ENCODE results near the gene CHD6. TPM values are rescaled to one million over a fixed set of nuclear protein-coding genes. Genes with fewer than 3 reads are reported as not detected.

CHD6 gene
- total RNA-seq, 5 donors from 2014 or later (not counting 1 experiment from before 2014, with no cell fraction given): 68.4 to 105 (median 74.9) TPM

DNA sequence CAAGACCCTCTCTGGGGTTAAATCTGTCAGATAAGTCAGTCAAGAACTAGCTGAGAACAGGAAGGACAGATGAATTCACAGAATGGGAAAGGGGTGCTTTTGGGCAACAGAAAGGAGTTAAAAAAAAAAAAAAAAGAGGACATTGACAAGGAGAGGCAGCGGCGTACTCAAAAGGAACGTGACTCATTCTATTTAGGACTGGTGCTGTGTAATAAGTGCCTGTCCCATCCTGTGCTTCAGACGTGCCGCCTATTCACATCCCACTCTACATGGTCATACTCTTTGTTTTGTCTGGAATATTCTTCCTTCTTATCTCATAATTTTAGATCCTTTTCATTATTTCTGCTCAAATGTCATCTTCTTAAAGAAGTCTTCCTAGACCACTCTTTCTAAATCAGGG lies 150.5 kb downstream of the CHD6 start:
- 100% methylated on average over 2 of the region's 5 CpGs for WGBS (ENCODE audit: insufficient coverage)

DNA sequence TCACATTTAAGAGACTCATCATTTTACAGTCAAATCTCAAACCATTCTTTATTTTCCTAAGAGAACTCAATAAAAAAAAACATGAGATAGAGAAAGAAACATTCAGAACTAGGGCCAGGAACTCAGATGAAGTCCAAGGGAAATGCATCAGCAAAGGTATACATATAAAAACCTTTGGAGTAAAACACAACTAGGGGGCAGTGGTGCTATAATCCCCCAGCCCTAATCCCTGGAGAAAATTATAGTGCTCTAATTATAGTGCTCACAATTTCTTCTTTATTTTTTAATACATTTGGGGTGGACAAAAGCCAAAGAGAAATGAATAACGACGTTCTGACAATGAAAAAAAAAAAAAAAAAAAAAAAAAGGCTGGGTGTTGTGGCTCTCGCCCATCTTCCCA lies 151.0 kb downstream of the CHD6 start:
- peaks cover 83% of the 10 kb centered on the region for H3K36me3 Mint-ChIP-seq
- Histone ChIP-seq H3K36me3 (ENCODE audit: control insufficient read depth in 2 of 2, extremely low read depth in 1 of 2, insufficient read depth in 1 of 2, low read length in 1 of 2) (peaks cover 12 to 39% of the 10 kb centered on the region in 2 donors), H3K27me3 (replicated peaks in 1 of 2; ENCODE audit: control insufficient read depth in 2 of 2, extremely low read depth in 1 of 2, insufficient read depth in 2 of 2, low read length in 1 of 2) (no peaks in the 10 kb centered on the region), H3K4me1 (ENCODE audit: control insufficient read depth in 1 of 2, extremely low read depth in 1 of 2, insufficient read depth in 2 of 2, low read length in 2 of 2) (no peaks in the 10 kb centered on the region), H3K4me3 (ENCODE audit: control insufficient read depth in 1 of 2, extremely low read depth in 1 of 2, low read length in 1 of 2) (no peak overlapping the region), H3K9me3 (peaks cover 2% of the 10 kb centered on the region), H3K27ac (ENCODE audit: low read length) (no peak overlapping the region)
- no peaks in the 10 kb centered on the region for H3K4me1 Mint-ChIP-seq
- ChIA-PET CTCF (no interaction called here), POLR2A (no interaction called here)
- no CpG with 5 or more reads among the region's 3 CpGs for WGBS (ENCODE audit: insufficient coverage)
- H3K27me3 Mint-ChIP-seq: no peaks in the 10 kb centered on the region
- ATAC-seq (replicated peaks in 1 of 4): no peak
- DNase-seq: no peak
- no peak overlapping the region for H3K4me3 Mint-ChIP-seq
- peak overlapping the region in 1 of 2 donors; percentile 7 for H3K27ac Mint-ChIP-seq
- peaks cover 0 to 4% (median 0%) of the 10 kb centered on the region in 3 donors for H3K9me3 Mint-ChIP-seq

More for the DNA sequence above, 150.5 kb downstream of the CHD6 start:
- H3K4me1 ChIP-seq (ENCODE audit: control insufficient read depth in 1 of 2, extremely low read depth in 1 of 2, insufficient read depth in 2 of 2, low read length in 2 of 2): no peaks in the 10 kb centered on the region
- ATAC-seq (replicated peaks in 1 of 4) (no peak), DNase-seq (no peak)
- peaks cover 0 to 4% (median 0%) of the 10 kb centered on the region in 3 donors for H3K9me3 Mint-ChIP-seq
- no peaks in the 10 kb centered on the region for H3K27me3 ChIP-seq (replicated peaks in 1 of 2; ENCODE audit: control insufficient read depth in 2 of 2, extremely low read depth in 1 of 2, insufficient read depth in 2 of 2, low read length in 1 of 2)
- H3K36me3 ChIP-seq (ENCODE audit: control insufficient read depth in 2 of 2, extremely low read depth in 1 of 2, insufficient read depth in 1 of 2, low read length in 1 of 2): peaks cover 12 to 44% of the 10 kb centered on the region in 2 donors
- H3K4me1 Mint-ChIP-seq: no peaks in the 10 kb centered on the region
- peaks cover 83% of the 10 kb centered on the region for H3K36me3 Mint-ChIP-seq
- peaks cover 2% of the 10 kb centered on the region for H3K9me3 ChIP-seq
- H3K4me3 ChIP-seq (ENCODE audit: control insufficient read depth in 1 of 2, extremely low read depth in 1 of 2, low read length in 1 of 2): no peak overlapping the region
- no peaks in the 10 kb centered on the region for H3K27me3 Mint-ChIP-seq
- POLR2A ChIA-PET: no interaction called here
- H3K27ac Mint-ChIP-seq: no peak overlapping the region
- H3K27ac ChIP-seq (ENCODE audit: low read length): no peak overlapping the region
- no peak overlapping the region for H3K4me3 Mint-ChIP-seq
- CTCF ChIA-PET: no interaction called here

DNA sequence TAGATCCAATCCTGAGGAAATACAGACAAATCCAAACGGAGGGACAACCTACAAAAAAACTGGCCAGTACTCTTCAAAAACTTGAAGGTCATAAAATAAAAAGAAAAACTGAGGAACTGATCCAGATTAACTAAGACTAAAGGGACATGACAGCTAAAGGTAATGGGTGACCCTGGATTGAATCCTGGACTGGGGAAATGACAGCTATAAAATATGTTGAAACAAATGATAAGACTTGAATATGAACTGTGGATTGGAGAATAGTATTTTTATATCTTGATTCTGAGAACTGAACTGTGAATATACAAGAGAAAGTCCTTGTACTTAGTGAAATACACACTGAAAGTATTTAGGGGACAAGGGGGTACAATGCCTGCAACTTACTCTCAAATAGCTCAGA lies 154.6 kb downstream of the CHD6 start:
- Histone ChIP-seq H3K27me3 (replicated peaks in 1 of 2; ENCODE audit: control insufficient read depth in 2 of 2, extremely low read depth in 1 of 2, insufficient read depth in 2 of 2, low read length in 1 of 2) (no peaks in the 10 kb centered on the region), H3K27ac (ENCODE audit: low read length) (no peak overlapping the region), H3K4me1 (ENCODE audit: control insufficient read depth in 1 of 2, extremely low read depth in 1 of 2, insufficient read depth in 2 of 2, low read length in 2 of 2) (no peaks in the 10 kb centered on the region), H3K9me3 (peaks cover 2% of the 10 kb centered on the region), H3K4me3 (ENCODE audit: control insufficient read depth in 1 of 2, extremely low read depth in 1 of 2, low read length in 1 of 2) (no peak overlapping the region), H3K36me3 (ENCODE audit: control insufficient read depth in 2 of 2, extremely low read depth in 1 of 2, insufficient read depth in 1 of 2, low read length in 1 of 2) (peaks cover 9 to 13% of the 10 kb centered on the region in 2 donors)
- ChIA-PET POLR2A (no interaction called here), CTCF (no interaction called here)
- Mint-ChIP-seq H3K27ac (no peak overlapping the region), H3K4me3 (no peak overlapping the region), H3K4me1 (no peaks in the 10 kb centered on the region), H3K9me3 (peaks cover 0 to 4% (median 0%) of the 10 kb centered on the region in 3 donors), H3K36me3 (peaks cover 76% of the 10 kb centered on the region), H3K27me3 (no peaks in the 10 kb centered on the region)
- DNase-seq (no peak), ATAC-seq (replicated peaks in 1 of 4) (no peak)
- 100% methylated on average over 1 of the region's 1 CpG for WGBS (ENCODE audit: insufficient coverage)

GRCh38 chr20:41462372-41463161 lies 155.6 kb downstream of the CHD6 start:
- H3K9me3 Mint-ChIP-seq: peaks cover 0 to 4% (median 0%) of the 10 kb centered on the region in 3 donors
- H3K4me3 ChIP-seq (ENCODE audit: control insufficient read depth in 1 of 2, extremely low read depth in 1 of 2, low read length in 1 of 2): no peak overlapping the region
- H3K4me1 ChIP-seq (ENCODE audit: control insufficient read depth in 1 of 2, extremely low read depth in 1 of 2, insufficient read depth in 2 of 2, low read length in 2 of 2): no peaks in the 10 kb centered on the region
- peaks cover 71% of the 10 kb centered on the region for H3K36me3 Mint-ChIP-seq
- no peaks in the 10 kb centered on the region for H3K4me1 Mint-ChIP-seq
- no peak for ATAC-seq (replicated peaks in 1 of 4)
- ChIA-PET POLR2A (no interaction called here), CTCF (no interaction called here)
- no peak overlapping the region for H3K4me3 Mint-ChIP-seq
- no peak overlapping the region for H3K27ac Mint-ChIP-seq
- no peaks in the 10 kb centered on the region for H3K27me3 Mint-ChIP-seq
- peaks cover 4 to 10% of the 10 kb centered on the region in 2 donors for H3K36me3 ChIP-seq (ENCODE audit: control insufficient read depth in 2 of 2, extremely low read depth in 1 of 2, insufficient read depth in 1 of 2, low read length in 1 of 2)
- no peaks in the 10 kb centered on the region for H3K27me3 ChIP-seq (replicated peaks in 1 of 2; ENCODE audit: control insufficient read depth in 2 of 2, extremely low read depth in 1 of 2, insufficient read depth in 2 of 2, low read length in 1 of 2)
- peaks cover 2% of the 10 kb centered on the region for H3K9me3 ChIP-seq
- no peak for DNase-seq
- no CpG with 5 or more reads among the region's 6 CpGs for WGBS (ENCODE audit: insufficient coverage)
- no peak overlapping the region for H3K27ac ChIP-seq (ENCODE audit: low read length)

- Mint-ChIP-seq H3K4me1 (no peaks in the 10 kb centered on the region), H3K9me3 (no peaks in the 10 kb centered on the region), H3K27me3 (no peaks in the 10 kb centered on the region), H3K4me3 (no peak overlapping the region), H3K36me3 (peaks cover 66% of the 10 kb centered on the region), H3K27ac (no peak overlapping the region)
- H3K27me3 ChIP-seq (replicated peaks in 1 of 2; ENCODE audit: control insufficient read depth in 2 of 2, extremely low read depth in 1 of 2, insufficient read depth in 2 of 2, low read length in 1 of 2): no peaks in the 10 kb centered on the region
- no peak for DNase-seq
- ATAC-seq (replicated peaks in 1 of 4): no peak
- ChIA-PET POLR2A (no interaction called here), CTCF (no interaction called here)
- H3K27ac ChIP-seq (ENCODE audit: low read length): no peak overlapping the region
- no peak overlapping the region for H3K4me3 ChIP-seq (ENCODE audit: control insufficient read depth in 1 of 2, extremely low read depth in 1 of 2, low read length in 1 of 2)
- WGBS (ENCODE audit: insufficient coverage): 83% methylated on average over 2 of the region's 2 CpGs
- no peaks in the 10 kb centered on the region for H3K4me1 ChIP-seq (ENCODE audit: control insufficient read depth in 1 of 2, extremely low read depth in 1 of 2, insufficient read depth in 2 of 2, low read length in 2 of 2)
- no peaks in the 10 kb centered on the region for H3K9me3 ChIP-seq
- peaks cover 7 to 40% of the 10 kb centered on the region in 2 donors for H3K36me3 ChIP-seq (ENCODE audit: control insufficient read depth in 2 of 2, extremely low read depth in 1 of 2, insufficient read depth in 1 of 2, low read length in 1 of 2)
Observed at GRCh38 chr20:41458761-41459160, 159.4 kb downstream of the CHD6 start.

DNA sequence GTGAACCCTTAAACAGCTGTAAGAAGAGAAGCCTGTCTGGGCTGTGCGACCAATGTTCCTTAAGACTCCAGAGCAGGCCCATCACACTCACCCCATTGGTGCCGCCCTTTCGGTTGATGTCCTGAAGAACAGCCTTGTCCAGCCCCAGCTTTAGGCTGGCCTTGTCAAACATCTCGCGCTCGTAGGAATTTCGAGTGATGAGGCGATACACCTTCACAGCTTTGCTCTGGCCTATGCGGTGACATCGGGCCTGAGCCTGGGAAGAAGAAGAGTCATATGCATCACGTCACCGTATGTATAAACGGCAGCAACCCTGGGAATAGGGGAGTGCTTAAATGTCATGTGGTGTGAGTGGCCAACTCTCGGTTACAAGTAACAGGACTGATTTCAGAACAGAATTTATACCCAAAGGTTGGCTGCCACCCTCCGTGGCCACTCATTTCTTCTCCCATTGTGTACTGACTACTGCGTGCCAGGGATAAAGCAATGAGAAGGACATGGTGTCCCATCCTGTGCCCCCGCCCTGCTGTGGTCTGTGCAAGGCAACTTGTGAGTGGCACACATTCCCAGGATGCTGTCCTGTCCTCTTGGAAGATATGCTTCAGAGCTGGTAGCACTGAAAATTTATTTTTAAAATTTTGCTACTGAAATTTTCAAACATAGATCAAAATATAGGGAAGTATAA lies 160.9 kb downstream of the CHD6 start:
- H3K36me3 ChIP-seq (ENCODE audit: control insufficient read depth in 2 of 2, extremely low read depth in 1 of 2, insufficient read depth in 1 of 2, low read length in 1 of 2): peaks cover 21 to 52% of the 10 kb centered on the region in 2 donors
- H3K27ac Mint-ChIP-seq: no peak overlapping the region
- H3K4me3 ChIP-seq (ENCODE audit: control insufficient read depth in 1 of 2, extremely low read depth in 1 of 2, low read length in 1 of 2): no peak overlapping the region
- no peak overlapping the region for H3K27ac ChIP-seq (ENCODE audit: low read length)
- no peaks in the 10 kb centered on the region for H3K4me1 ChIP-seq (ENCODE audit: control insufficient read depth in 1 of 2, extremely low read depth in 1 of 2, insufficient read depth in 2 of 2, low read length in 2 of 2)
- no peak for DNase-seq
- H3K9me3 ChIP-seq: no peaks in the 10 kb centered on the region
- no peaks in the 10 kb centered on the region for H3K27me3 Mint-ChIP-seq
- ChIA-PET POLR2A (no interaction called here), CTCF (no interaction called here)
- no peaks in the 10 kb centered on the region for H3K27me3 ChIP-seq (replicated peaks in 1 of 2; ENCODE audit: control insufficient read depth in 2 of 2, extremely low read depth in 1 of 2, insufficient read depth in 2 of 2, low read length in 1 of 2)
- peaks cover 66% of the 10 kb centered on the region for H3K36me3 Mint-ChIP-seq
- no peak overlapping the region for H3K4me3 Mint-ChIP-seq
- 98% methylated on average over 12 of the region's 17 CpGs for WGBS (ENCODE audit: insufficient coverage)
- H3K4me1 Mint-ChIP-seq: no peaks in the 10 kb centered on the region
- no peaks in the 10 kb centered on the region for H3K9me3 Mint-ChIP-seq
- no peak for ATAC-seq (replicated peaks in 1 of 4)

Data from T-cell (primary cell).